Heart right ventricle (tissue), 16 donors: Measurements from ENCODE around the gene FGR. TPM values are rescaled to one million over a fixed set of nuclear protein-coding genes. Genes with fewer than 3 reads are reported as not detected.

Source experiments
- ATAC-seq, 8 donors: fragments of 200-7000 bp; cut with Tn5 transposase; one replicate each; pipeline ENCODE4 v1.9.1; 2020; ENCODE audit warnings: mild to moderate bottlenecking in 8 of 8, moderate library complexity in 8 of 8, moderate number of reproducible peaks in 1 of 8
- DNase-seq, 2 donors: peaks; one replicate each; pipeline ENCODE4 v3.0.0-alpha.2; 2020
- H3K27ac ChIP-seq, 10 donors: fragments of 200-600 bp; sonication (generic) in 2 of 10; one replicate each; pipeline versions ENCODE4 v1.5.0 to v1.8.0; 2020 to 2022; ENCODE audit warnings: mild to moderate bottlenecking in 3 of 10
- H3K27me3 ChIP-seq, 7 donors: fragments of 200-600 bp; one replicate each; pipeline ENCODE4 v1.8.0; 2021 to 2022; ENCODE audit warnings: mild to moderate bottlenecking in 2 of 7
- H3K36me3 ChIP-seq, 9 donors: fragments of 200-600 bp; sonication (generic) in 1 of 9; one replicate each; pipeline versions ENCODE4 v1.5.0 to v1.8.0; 2020 to 2022; ENCODE audit warnings: mild to moderate bottlenecking in 2 of 9
- H3K4me1 ChIP-seq, 9 donors: fragments of 200-600 bp; sonication (generic) in 1 of 9; one replicate each; pipeline versions ENCODE4 v1.5.0 to v1.8.0; 2020 to 2022; ENCODE audit warnings: mild to moderate bottlenecking in 4 of 9
- H3K4me3 ChIP-seq, 10 donors: fragments of 200-600 bp; sonication (generic) in 2 of 10; one replicate each; pipeline versions ENCODE4 v1.5.0 to v1.8.0; 2020 to 2022; ENCODE audit warnings: mild to moderate bottlenecking in 7 of 10, moderate library complexity in 2 of 10
- H3K9me3 ChIP-seq, 11 donors: fragments of 200-600 bp in 10 of 11; sonication (generic) in 2 of 11; one replicate each; pipeline versions ENCODE4 v1.5.0 to v1.8.0; 2013 to 2022; ENCODE audit warnings: mild to moderate bottlenecking in 2 of 11, control low read depth in 1 of 11, moderate library complexity in 1 of 11
- CTCF ChIP-seq, 9 donors: fragments of 200-600 bp; sonication (generic) in 2 of 9; IDR thresholded peaks; one replicate each; pipeline versions ENCODE4 v1.5.0 to v1.8.0; 2021 to 2022; ENCODE audit warnings: antibody characterized with exemption in 9 of 9, mild to moderate bottlenecking in 5 of 9, moderate library complexity in 1 of 9
- WGBS, 2 donors: extraction: QIAGEN DNeasy Blood & Tissue Kit; methylation state at CpG; one replicate each; pipeline ENCODE4 v1.1.7; 2013; ENCODE audit warnings: inconsistent platforms in 1 of 2; 5-methylcytosine and 5-hydroxymethylcytosine counted together
- intact Hi-C, 10 donors: fragments of 100-400 bp; cut with DNase I; formaldehyde crosslinking; loops; one replicate each; pipeline versions ENCODE4 v1.11.1 to v1.14.2; 2022
- polyA plus RNA-seq, 2 donors: library from polyadenylated mRNA; stranded (reverse); fragments of 200-250 nt; gene quantifications; one replicate each; pipeline ENCODE4 v1.2.3, GENCODE V29; 2013
- total RNA-seq, 10 donors: library from RNA; stranded (reverse); fragmentation: NEBNext Ultra II Directional in 3 of 10; extraction: Animal tissue kit (Norgen Biotek cat#: 25700) in 3 of 10; gene quantifications; one replicate each; pipeline versions ENCODE4 v1.2.1 to v1.2.4, GENCODE V29; 2021 to 2023
- donor health status: Arrhythmogenic right ventricular cardiomyopathy.
- donor health status: ischemic (EF 13 %, LVEDD 7.1; RV severe dilation, severe dysfunction).
- donor health status: healthy with polysubstance abuse.
- donor health status: DM: no; HTN: yes; CAD: no.
- donor health status: DM: no; HTN: no; CAD: no.
- donor health status: ischemic (EF 25% LVEDD 6.9; RV normal size, moderate dysfunction).
- donor health status: ischemic (EF 25% LVEDD 5.7; RV mildly dilated, moderate dysfunction).
- donor health status: healthy.
- donor health status: DM: yes; HTN: yes; CAD: no.
- donor health status: Ischemic cardiomyopathy.
- donor health status: ischemic (EF 35%, LVEDD 5.7; RV mildly dilated, moderate dysfunction).
- donor health status: nonischemic (EF 11% LVEDD 7.7; RV severe dilation, severe dysfunction).
- donor health status: DM: yes; HTN: yes; CAD: no.
- donor health status: PGD.
- donor health status: ischemic (EF 29% LVEDD 5.4; RV normal size, mild dysfunction).
- donor health status: nonischemic (EF 23%, LVEDD 6.1; RV moderate dilation, normal function).

Gene FGR
- total and polyA plus RNA-seq, 12 donors = 1.4 to 11.0 (median 3.2) TPM

- Histone ChIP-seq H3K27ac (peak overlapping the region in 9 of 10 donors; percentile 23 to 85 (median 76)), H3K9me3 (no peaks in the 10 kb centered on the region), H3K27me3 (no peaks in the 10 kb centered on the region), H3K4me1 (peaks cover 8 to 59% (median 38%) of the 10 kb centered on the region in 9 donors), H3K36me3 (peaks cover 0 to 26% (median 0%) of the 10 kb centered on the region in 9 donors), H3K4me3 (no peak overlapping the region)
- DNase-seq = no peak
- intact Hi-C loops = loop anchor here (1.0 to 10.0 kb wide), 12 partner anchors 17 to 360 kb away; partner anchors contain the start of gene GPR3 (in 1 of the 10)
- 69 to 73% methylated on average over 5 of the region's 5 CpGs for WGBS, 2 donors
- ATAC-seq = no peak
- no peak for TF ChIP-seq CTCF (IDR thresholded peaks at IDR 0.05)
These were observed 27.3 kb upstream of the FGR start for GRCh38 chr1:27662261-27662660.

DNA sequence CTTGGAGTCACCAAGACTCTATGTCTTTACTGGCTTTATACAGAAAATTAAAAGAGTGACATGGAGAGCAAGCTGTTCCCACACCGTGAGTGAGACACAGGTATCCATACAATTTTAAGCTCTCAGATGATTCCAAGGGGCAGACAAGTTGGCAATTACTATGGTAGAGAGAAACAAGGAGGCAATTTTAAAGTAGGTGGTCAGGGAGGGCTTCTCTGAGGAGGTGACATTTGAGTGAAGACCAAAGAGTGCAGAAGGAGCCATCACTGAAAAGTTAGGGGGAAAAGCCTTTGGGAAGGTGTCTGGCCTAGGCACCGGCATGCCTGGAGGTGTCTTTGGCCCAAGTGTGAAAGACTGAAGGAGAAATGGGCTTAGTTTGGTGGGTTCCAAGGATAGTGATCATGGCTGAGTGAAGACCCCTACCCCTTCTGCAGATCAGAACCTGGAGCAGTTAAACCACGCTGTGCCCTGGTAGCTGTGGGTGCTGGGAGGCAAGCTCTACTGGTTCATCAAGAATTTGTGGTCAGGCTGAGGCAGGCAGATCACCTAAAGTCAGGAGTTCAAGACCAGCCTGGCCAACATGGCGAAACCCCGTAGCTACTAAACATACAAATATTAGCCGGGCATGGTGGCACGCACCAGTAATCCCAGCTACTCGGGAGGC lies 26.6 kb upstream of the FGR start:
- no peak for TF ChIP-seq CTCF (IDR thresholded peaks at IDR 0.05)
- no peak overlapping the region for H3K4me3 ChIP-seq
- H3K36me3 ChIP-seq = peaks cover 0 to 19% (median 0%) of the 10 kb centered on the region in 9 donors
- H3K9me3 ChIP-seq = no peaks in the 10 kb centered on the region
- intact Hi-C loops = loop anchor here (1.0 to 10.0 kb wide), 12 partner anchors 17 to 359 kb away; partner anchors contain the start of gene GPR3 (in 1 of the 10)
- 97 to 98% methylated on average over 8 of the region's 8 CpGs for WGBS, 2 donors
- peaks cover 8 to 60% (median 41%) of the 10 kb centered on the region in 9 donors for H3K4me1 ChIP-seq
- peak overlapping the region in 4 of 10 donors; percentile 26 to 98 (median 94) for H3K27ac ChIP-seq
- DNase-seq (no peak), ATAC-seq (no peak)
- H3K27me3 ChIP-seq = no peaks in the 10 kb centered on the region

DNA sequence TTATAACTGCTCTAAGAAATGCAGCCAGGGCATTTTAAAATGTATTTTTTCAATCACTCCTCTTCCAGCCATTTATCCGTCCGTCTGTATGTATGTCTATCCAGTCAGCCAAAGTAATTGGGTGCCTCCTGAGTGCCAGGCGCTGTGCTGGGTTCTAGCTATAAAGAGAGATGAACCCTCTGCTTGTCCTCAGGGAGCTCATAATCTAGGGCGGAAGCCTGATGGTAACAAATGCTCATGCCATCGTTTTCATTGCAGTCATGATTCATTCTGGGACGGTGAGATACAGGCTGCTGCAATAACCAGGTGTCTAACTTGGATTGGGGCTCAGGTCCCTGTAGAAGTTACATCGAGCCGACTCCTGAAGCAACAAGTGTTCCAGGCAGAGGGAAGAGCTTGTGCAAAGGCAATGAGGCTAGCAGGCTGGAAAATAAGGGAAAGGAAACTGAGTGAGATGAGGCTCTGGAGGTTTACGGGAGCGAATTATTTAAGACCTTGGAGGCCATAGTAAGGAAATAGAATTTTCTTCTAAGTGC lies 25.4 kb upstream of the FGR start:
- 57 to 64% methylated on average over 10 of the region's 10 CpGs for WGBS, 2 donors

More for the DNA sequence above, 25.4 kb upstream of the FGR start:
- no peak for TF ChIP-seq CTCF (IDR thresholded peaks at IDR 0.05)
- H3K4me1 ChIP-seq = peaks cover 17 to 72% (median 52%) of the 10 kb centered on the region in 9 donors
- peak overlapping the region; percentile 93 to 98 (median 97) for H3K27ac ChIP-seq
- no peaks in the 10 kb centered on the region for H3K9me3 ChIP-seq
- H3K36me3 ChIP-seq = peaks cover 0 to 7% (median 0%) of the 10 kb centered on the region in 9 donors
- DNase-seq = no peak
- intact Hi-C loops = loop anchor here in 9 of 10 donors (1.0 to 10.0 kb wide), 9 partner anchors 29 to 358 kb away; partner anchors contain the start of gene GPR3 (in 1 of the 9)
- no peaks in the 10 kb centered on the region for H3K27me3 ChIP-seq
- H3K4me3 ChIP-seq = peak overlapping the region in 9 of 10 donors; percentile 42 to 71 (median 59)
- no peak for ATAC-seq
